Ectodermal cell (in vitro differentiated cells): ENCODE data around the gene TOP3B.

ENCODE experiments used
- H3K27ac ChIP-seq: 2 replicates; pipeline ENCODE4 v1.7.0; 2013; ENCODE audit warnings: mild to moderate bottlenecking, low read depth, low read length; ENCODE audit not compliant: insufficient read depth, poor library complexity, severe bottlenecking
- H3K27me3 ChIP-seq: 2 replicates; pipeline ENCODE4 v1.7.0; 2013; ENCODE audit warnings: mild to moderate bottlenecking, low read length; ENCODE audit not compliant: insufficient read depth, control insufficient read depth, poor library complexity, severe bottlenecking
- H3K36me3 ChIP-seq: one replicate; pipeline ENCODE4 v1.7.0; 2013; ENCODE audit warnings: low read length; ENCODE audit not compliant: control insufficient read depth, insufficient read depth
- H3K4me1 ChIP-seq: one replicate; pipeline ENCODE4 v1.7.0; 2013; ENCODE audit warnings: low read length; ENCODE audit not compliant: control insufficient read depth, insufficient read depth
- H3K4me3 ChIP-seq: 2 replicates; pipeline ENCODE4 v1.7.0; 2013; ENCODE audit warnings: low read depth, low read length, control low read depth; ENCODE audit not compliant: insufficient read depth
- H3K9me3 ChIP-seq: 2 replicates; pipeline ENCODE4 v1.7.0; 2013; ENCODE audit warnings: mild to moderate bottlenecking, low read length, moderate library complexity; ENCODE audit not compliant: control insufficient read depth
- WGBS, 2 experiments: methylation state at CpG; one replicate each; pipeline ENCODE4 v1.1.7; 2013; ENCODE audit warnings: missing lambda C conversion rate in 2 of 2; 5-methylcytosine and 5-hydroxymethylcytosine counted together

Gene TOP3B

DNA sequence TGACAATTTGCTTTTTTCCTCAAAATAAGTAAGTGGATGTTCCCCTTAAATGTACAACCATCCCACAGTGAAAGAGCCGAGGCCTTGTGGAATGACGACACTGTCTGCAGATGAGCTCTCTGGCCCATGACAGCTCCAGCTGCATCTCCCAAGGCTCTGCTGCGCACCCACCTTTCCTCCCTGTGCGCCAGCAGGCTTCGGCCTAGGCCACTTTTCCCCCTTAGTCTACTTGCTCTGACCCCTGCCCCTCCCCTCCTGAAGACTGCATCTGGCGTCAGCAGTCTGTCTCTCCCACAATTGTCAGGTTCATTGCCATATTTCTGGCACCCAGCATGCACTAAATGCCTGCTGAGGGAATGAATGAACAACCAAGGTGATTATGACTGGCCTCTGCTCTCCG, 2.0 kb downstream of the TOP3B start:
- H3K4me1 ChIP-seq = peaks cover 7% of the 10 kb centered on the region
- WGBS, 2 experiments = 93 to 94% methylated on average over 7 of the region's 7 CpGs

GRCh38 chr22:21978564-21979386, 3.8 kb downstream of the TOP3B start:
- Histone ChIP-seq H3K4me1 (peaks cover 7% of the 10 kb centered on the region), H3K36me3 (peaks cover 7% of the 10 kb centered on the region), H3K27ac (no peak overlapping the region), H3K4me3 (no peak overlapping the region), H3K27me3 (no peaks in the 10 kb centered on the region), H3K9me3 (no peaks in the 10 kb centered on the region)
- 94% methylated on average over 11 of the region's 11 CpGs for WGBS, 2 experiments

More for the DNA sequence above, 2.0 kb downstream of the TOP3B start:
- Histone ChIP-seq H3K9me3 (no peaks in the 10 kb centered on the region), H3K27ac (no peak overlapping the region), H3K27me3 (no peaks in the 10 kb centered on the region), H3K36me3 (no peaks in the 10 kb centered on the region), H3K4me3 (no peak overlapping the region)

- 96% methylated on average over 1 of the region's 1 CpG for WGBS, 2 experiments
- H3K4me1 ChIP-seq = peaks cover 7% of the 10 kb centered on the region
- no peak overlapping the region for H3K4me3 ChIP-seq
- H3K9me3 ChIP-seq = no peaks in the 10 kb centered on the region
- H3K27me3 ChIP-seq = no peaks in the 10 kb centered on the region
- H3K36me3 ChIP-seq = peaks cover 14% of the 10 kb centered on the region
- H3K27ac ChIP-seq = no peak overlapping the region
Observed at GRCh38 chr22:21977814-21978213, 4.8 kb downstream of the TOP3B start.

DNA sequence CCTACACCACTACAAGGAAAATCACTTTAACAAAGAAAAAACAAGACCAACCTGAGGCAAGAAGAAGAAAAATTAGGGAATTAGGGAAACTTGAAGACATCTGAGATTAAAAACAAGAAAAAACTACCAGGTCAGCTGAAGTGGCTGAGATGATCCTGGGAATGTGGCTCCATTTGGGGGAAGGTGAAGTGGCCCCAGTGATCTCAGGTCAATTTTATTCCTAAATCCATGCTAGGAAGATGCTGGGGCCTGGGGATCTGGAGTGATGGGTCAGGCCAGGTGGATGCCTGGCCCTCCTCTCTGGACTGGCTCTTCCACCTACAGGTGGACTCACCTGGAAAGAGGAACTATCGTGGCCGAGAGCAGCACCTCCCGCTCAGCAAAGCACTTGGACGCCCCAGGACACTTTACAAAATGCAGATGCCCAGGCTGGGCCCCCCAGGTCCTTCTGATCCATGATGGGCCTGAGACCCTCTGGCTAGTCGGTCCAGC, 6.7 kb downstream of the TOP3B start:
- Histone ChIP-seq H3K4me1 (no peaks in the 10 kb centered on the region), H3K9me3 (no peaks in the 10 kb centered on the region), H3K4me3 (no peak overlapping the region), H3K36me3 (peaks cover 24% of the 10 kb centered on the region), H3K27me3 (no peaks in the 10 kb centered on the region), H3K27ac (no peak overlapping the region)
- 96% methylated on average over 5 of the region's 5 CpGs for WGBS, 2 experiments

- no peak overlapping the region for H3K4me3 ChIP-seq
- H3K4me1 ChIP-seq = no peaks in the 10 kb centered on the region
- H3K9me3 ChIP-seq = no peaks in the 10 kb centered on the region
- WGBS, 2 experiments = 95 to 96% methylated on average over 5 of the region's 5 CpGs
- peaks cover 30% of the 10 kb centered on the region for H3K36me3 ChIP-seq
- no peaks in the 10 kb centered on the region for H3K27me3 ChIP-seq
- no peak overlapping the region for H3K27ac ChIP-seq
Observed at GRCh38 chr22:21975273-21975672, 7.3 kb downstream of the TOP3B start.

DNA sequence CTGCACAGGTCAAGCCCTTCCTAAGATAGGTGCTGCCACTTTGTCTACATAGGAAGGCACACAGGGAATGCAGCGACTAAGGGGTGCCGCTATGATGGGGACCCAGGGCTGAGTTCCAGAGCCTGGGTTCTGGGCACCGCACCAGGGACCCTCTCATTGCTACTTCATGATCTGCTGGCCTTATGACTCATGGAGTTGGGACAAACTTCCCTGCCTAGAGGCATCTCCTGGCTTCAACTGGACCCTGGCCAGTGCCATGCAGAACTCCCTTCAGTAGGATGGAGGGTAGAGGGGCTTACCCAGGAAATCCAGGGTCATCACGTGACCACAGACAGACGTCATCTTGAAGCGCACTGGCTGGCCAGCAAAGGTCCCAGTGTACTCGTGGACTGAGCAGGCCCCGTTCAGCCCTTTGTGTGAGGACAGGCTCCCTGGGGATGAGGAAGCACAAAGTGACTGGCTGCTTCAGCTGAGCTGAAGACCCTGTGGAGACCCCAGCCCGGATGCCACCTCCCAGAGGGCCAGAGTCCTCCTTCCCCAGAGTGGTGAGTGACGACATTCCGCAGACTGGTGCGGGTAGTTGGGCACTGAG, 8.4 kb downstream of the TOP3B start:
- 96% methylated on average over 12 of the region's 12 CpGs for WGBS, 2 experiments
- Histone ChIP-seq H3K4me3 (no peak overlapping the region), H3K27me3 (no peaks in the 10 kb centered on the region), H3K36me3 (peaks cover 34% of the 10 kb centered on the region), H3K4me1 (no peaks in the 10 kb centered on the region), H3K9me3 (no peaks in the 10 kb centered on the region), H3K27ac (no peak overlapping the region)

DNA sequence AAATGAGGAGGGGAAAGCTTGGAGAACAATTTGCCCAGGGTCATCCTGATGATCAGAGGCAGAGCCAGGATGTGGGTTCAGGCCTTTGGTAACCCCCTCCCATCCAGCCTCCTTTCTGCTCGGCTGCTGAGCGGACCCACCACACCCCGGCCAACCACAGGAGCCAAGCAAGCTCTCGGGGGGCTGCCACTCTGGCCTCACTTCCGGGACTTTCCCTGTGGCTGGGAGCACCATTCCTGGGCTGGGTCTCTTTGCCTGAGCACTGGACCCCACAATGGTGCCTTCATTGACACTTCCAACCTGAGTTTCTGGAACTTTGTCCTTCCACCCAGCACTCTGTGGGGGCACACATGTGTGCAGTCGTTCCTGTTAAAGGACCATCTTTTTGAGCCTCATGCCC, 9.8 kb downstream of the TOP3B start:
- Histone ChIP-seq H3K4me3 (no peak overlapping the region), H3K4me1 (no peaks in the 10 kb centered on the region), H3K9me3 (no peaks in the 10 kb centered on the region), H3K36me3 (peaks cover 46% of the 10 kb centered on the region), H3K27ac (no peak overlapping the region), H3K27me3 (no peaks in the 10 kb centered on the region)
- WGBS, 2 experiments = 93 to 94% methylated on average over 6 of the region's 6 CpGs

DNA sequence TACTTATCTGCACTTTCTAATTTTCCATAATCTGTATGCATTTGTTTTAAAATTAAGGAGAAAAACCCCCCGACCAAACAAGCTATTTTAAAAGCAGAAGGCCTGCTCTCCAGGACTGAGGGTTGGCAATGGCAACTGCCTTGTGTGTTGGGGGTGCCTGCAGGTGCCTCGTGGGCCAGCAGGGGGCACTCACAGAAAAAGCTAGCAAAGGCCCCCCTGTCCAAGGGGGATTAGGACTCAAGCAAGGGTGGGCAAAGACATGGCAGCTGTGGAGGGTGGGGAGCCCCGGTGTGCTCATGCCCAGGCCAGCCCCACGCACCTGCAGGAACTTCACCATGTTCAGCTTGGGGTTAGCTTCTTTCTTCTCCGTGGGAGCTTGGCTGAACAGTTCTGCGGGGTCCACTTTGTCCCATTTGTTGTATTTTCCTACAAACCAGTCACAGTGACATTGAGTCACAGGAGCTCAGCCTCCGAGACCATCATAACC, 10.3 kb downstream of the TOP3B start:
- Histone ChIP-seq H3K36me3 (peaks cover 51% of the 10 kb centered on the region), H3K9me3 (no peaks in the 10 kb centered on the region), H3K27me3 (no peaks in the 10 kb centered on the region), H3K27ac (no peak overlapping the region), H3K4me3 (no peak overlapping the region), H3K4me1 (no peaks in the 10 kb centered on the region)
- 78 to 84% methylated on average over 7 of the region's 7 CpGs for WGBS, 2 experiments

- H3K27ac ChIP-seq = no peak overlapping the region
- H3K27me3 ChIP-seq = no peaks in the 10 kb centered on the region
- no peak overlapping the region for H3K4me3 ChIP-seq
- H3K36me3 ChIP-seq = peaks cover 54% of the 10 kb centered on the region
- H3K4me1 ChIP-seq = no peaks in the 10 kb centered on the region
- no peaks in the 10 kb centered on the region for H3K9me3 ChIP-seq
- 93 to 97% methylated on average over 6 of the region's 7 CpGs for WGBS, 2 experiments
Observed at GRCh38 chr22:21971858-21972275, 10.7 kb downstream of the TOP3B start.

DNA sequence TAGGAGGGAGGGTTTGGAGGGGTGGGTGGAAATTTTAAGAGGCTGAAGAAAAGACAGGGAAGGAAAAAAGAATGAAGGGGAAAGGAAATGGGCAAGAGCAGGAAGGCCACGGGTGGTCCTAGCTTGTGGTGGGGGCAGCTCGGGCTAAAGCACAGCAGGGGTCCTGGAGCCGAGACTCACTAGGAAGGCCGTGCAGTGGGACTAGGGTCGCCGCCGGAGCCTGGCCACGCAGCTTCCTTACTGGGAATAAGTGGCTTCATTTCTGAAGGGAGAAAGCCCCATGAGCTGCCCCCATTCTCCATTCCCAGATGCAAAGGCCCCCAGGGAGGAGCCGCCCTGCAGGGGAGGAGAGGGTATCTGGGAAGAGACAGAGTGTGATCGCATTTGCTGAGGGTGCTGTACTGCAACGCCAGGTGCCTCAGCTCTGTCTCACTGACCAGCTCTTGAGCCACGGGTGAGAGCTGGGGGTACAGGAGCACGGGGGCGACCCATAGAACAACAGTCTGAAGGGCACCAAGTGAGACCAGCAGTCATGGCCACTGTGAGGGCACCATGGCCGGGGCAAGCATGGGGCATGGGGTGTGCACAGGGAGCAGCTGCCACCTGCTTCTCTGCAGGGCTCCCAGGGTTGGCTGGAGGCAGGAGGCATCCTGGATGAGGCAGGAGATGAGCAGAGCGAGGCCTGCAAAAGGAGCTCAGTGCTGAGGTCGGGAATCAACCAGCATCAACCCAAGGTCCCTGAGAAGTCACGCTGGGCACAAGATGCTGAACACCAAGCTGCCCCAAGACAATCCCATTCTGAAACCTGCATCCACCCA, 11.6 kb downstream of the TOP3B start:
- H3K36me3 ChIP-seq = peaks cover 62% of the 10 kb centered on the region
- no peaks in the 10 kb centered on the region for H3K4me1 ChIP-seq
- WGBS, 2 experiments = 94% methylated on average over 18 of the region's 18 CpGs
- H3K27me3 ChIP-seq = no peaks in the 10 kb centered on the region
- H3K27ac ChIP-seq = no peak overlapping the region
- no peaks in the 10 kb centered on the region for H3K9me3 ChIP-seq
- no peak overlapping the region for H3K4me3 ChIP-seq
